GM23338 (cell line): ENCODE measurements around the gene ANKRD13B. TPM values are rescaled to one million over a fixed set of nuclear protein-coding genes. Genes with fewer than 3 reads are reported as not detected.
A peak's percentile ranks its signal among the peaks of the same experiment; 100 is the strongest.

Experiments used
- ATAC-seq: fragments of 200-7000 bp; cut with Tn5 transposase; 3 replicates; pipeline ENCODE4 v1.9.1; 2020
- DNase-seq: peaks from one replicate; pipeline ENCODE4 v3.0.0-alpha.2; 2015; ENCODE audit warnings: low spot score
- H2AFZ ChIP-seq: fragments of 200-600 bp; sonication (generic); 2 replicates; pipeline ENCODE4 v1.8.0; 2016; ENCODE audit warnings: antibody characterized with exemption, mild to moderate bottlenecking, moderate library complexity
- H3F3A ChIP-seq: fragments of 200-600 bp; sonication (generic); replicated peaks from 2 replicates; pipeline ENCODE4 v1.8.0; 2017; ENCODE audit warnings: antibody characterized with exemption, mixed run types, low read depth
- H3K27ac ChIP-seq: fragments of 200-600 bp; sonication (generic); 2 replicates; pipeline ENCODE4 v1.6.1; 2016; ENCODE audit warnings: low read depth
- H3K27me3 ChIP-seq: fragments of 200-600 bp; sonication (generic); 2 replicates; pipeline ENCODE4 v1.8.0; 2016; ENCODE audit warnings: mild to moderate bottlenecking, mixed run types, moderate library complexity; ENCODE audit not compliant: insufficient read depth
- H3K36me3 ChIP-seq: fragments of 200-600 bp; sonication (generic); 2 replicates; pipeline ENCODE4 v1.8.0; 2016; ENCODE audit warnings: mild to moderate bottlenecking; ENCODE audit not compliant: insufficient read depth
- H3K4me1 ChIP-seq: fragments of 200-600 bp; sonication (generic); 2 replicates; pipeline ENCODE4 v1.8.0; 2016; ENCODE audit warnings: mild to moderate bottlenecking, moderate library complexity; ENCODE audit not compliant: insufficient read depth
- H3K4me2 ChIP-seq: fragments of 200-600 bp; sonication (generic); 2 replicates; pipeline ENCODE4 v1.7.1; 2017; ENCODE audit warnings: mixed run types
- H3K4me3 ChIP-seq: fragments of 200-600 bp; sonication (generic); 2 replicates; pipeline ENCODE4 v1.6.1; 2016; ENCODE audit warnings: mixed run types
- H3K79me2 ChIP-seq: fragments of 200-600 bp; sonication (generic); replicated peaks from 2 replicates; pipeline ENCODE4 v1.8.0; 2017; ENCODE audit warnings: mild to moderate bottlenecking; ENCODE audit not compliant: insufficient read depth
- H3K9me2 ChIP-seq: fragments of 200-600 bp; sonication (generic); 2 replicates; pipeline ENCODE4 v1.8.0; 2017; ENCODE audit not compliant: insufficient read depth
- H4K20me1 ChIP-seq: fragments of 200-600 bp; sonication (generic); replicated peaks from 2 replicates; pipeline ENCODE4 v1.8.0; 2017; ENCODE audit warnings: mild to moderate bottlenecking; ENCODE audit not compliant: insufficient read depth
- H3K27ac Mint-ChIP-seq: 2 replicates; pipeline ENCODE4 v1.8.0; 2020; ENCODE audit warnings: inconsistent platforms, mild to moderate bottlenecking, moderate library complexity, mixed read lengths
- H3K27me3 Mint-ChIP-seq: 3 replicates; pipeline ENCODE4 v1.8.0; 2022; ENCODE audit warnings: low read depth, mild to moderate bottlenecking, moderate library complexity, mixed read lengths, inconsistent platforms; ENCODE audit not compliant: insufficient read depth, poor library complexity
- H3K36me3 Mint-ChIP-seq: 3 replicates; pipeline ENCODE4 v1.8.0; 2021; ENCODE audit warnings: low read depth, mild to moderate bottlenecking, inconsistent platforms, moderate library complexity, mixed read lengths
- H3K4me1 Mint-ChIP-seq: 3 replicates; pipeline ENCODE4 v1.8.0; 2020; ENCODE audit warnings: mild to moderate bottlenecking, inconsistent platforms, mixed read lengths
- H3K4me3 Mint-ChIP-seq: 3 replicates; pipeline ENCODE4 v1.8.0; 2021; ENCODE audit warnings: moderate library complexity, mild to moderate bottlenecking, inconsistent platforms, mixed read lengths
- H3K9me3 Mint-ChIP-seq: 3 replicates; pipeline ENCODE4 v1.8.0; 2020; ENCODE audit warnings: moderate library complexity, mild to moderate bottlenecking, inconsistent platforms, mixed read lengths
- CREB1 ChIP-seq: fragments of 250-450 bp; sonication (Bioruptor Pico); IDR thresholded peaks from 2 replicates; pipeline ENCODE4 v1.5.0; 2020; ENCODE audit warnings: low read depth, mild to moderate bottlenecking, moderate library complexity
- EZH2 ChIP-seq: fragments of 200-600 bp; sonication (generic); IDR thresholded peaks from one replicate; pipeline ENCODE4 v1.8.0; 2017; ENCODE audit warnings: antibody characterized with exemption, mild to moderate bottlenecking, low read depth; ENCODE audit not compliant: unreplicated experiment
- EZH2phosphoT487 ChIP-seq: fragments of 200-600 bp; sonication (generic); IDR thresholded peaks from one replicate; pipeline ENCODE4 v1.8.1; 2018; ENCODE audit warnings: antibody characterized with exemption; ENCODE audit not compliant: unreplicated experiment
- NANOG ChIP-seq: IDR thresholded peaks from 2 replicates; pipeline ENCODE4 v1.6.1; 2016; ENCODE audit warnings: antibody characterized with exemption, borderline replicate concordance
- POLR2AphosphoS5 ChIP-seq: IDR thresholded peaks from 2 replicates; pipeline ENCODE4 v1.6.1; 2016; ENCODE audit warnings: antibody characterized with exemption, low read depth
- REST ChIP-seq: IDR thresholded peaks from one replicate; pipeline ENCODE4 v1.6.1; 2018; ENCODE audit warnings: antibody characterized with exemption; ENCODE audit not compliant: unreplicated experiment
- STAT1 ChIP-seq: IDR thresholded peaks from one replicate; pipeline ENCODE4 v1.6.1; 2016; ENCODE audit warnings: antibody characterized with exemption; ENCODE audit not compliant: unreplicated experiment
- ZNF114 ChIP-seq: fragments of 250-450 bp; sonication (Bioruptor Pico); IDR thresholded peaks from 2 replicates; pipeline ENCODE4 v1.5.0; 2020; ENCODE audit warnings: mild to moderate bottlenecking, moderate library complexity
- polyA plus RNA-seq: library from polyadenylated mRNA; unstranded; fragments of >200 nt; fragmentation: Nextera tagmentation; extraction: Ambion mirVana; gene quantifications from 2 replicates; pipeline ENCODE4 v1.2.1, GENCODE V29; 2016
- total RNA-seq: library from RNA; depleted of rRNA; stranded (reverse); fragments of >200 nt; shearing (Covaris generic); gene quantifications from 2 replicates; pipeline ENCODE4 v1.2.3, GENCODE V29; 2014
- TF ChIP-seq, protein P1 (sequence below), 2 experiments: fragments of 200-600 bp in 1 of 2; sonication (generic) in 1 of 2; conservative IDR thresholded peaks; 2 replicates each; pipeline versions ENCODE4 v1.5.1 to v1.6.1; 2016 to 2017; ENCODE audit warnings: antibody characterized with exemption in 2 of 2, low read depth in 2 of 2, mild to moderate bottlenecking in 2 of 2, moderate library complexity in 1 of 2
- TF ChIP-seq, protein P2 (sequence below): IDR thresholded peaks from 2 replicates; pipeline ENCODE4 v1.6.1; 2016; ENCODE audit warnings: antibody characterized with exemption

ANKRD13B gene
- total and polyA plus RNA-seq, 2 experiments from 2014 or later, result 8.2 to 57.4 TPM

DNA sequence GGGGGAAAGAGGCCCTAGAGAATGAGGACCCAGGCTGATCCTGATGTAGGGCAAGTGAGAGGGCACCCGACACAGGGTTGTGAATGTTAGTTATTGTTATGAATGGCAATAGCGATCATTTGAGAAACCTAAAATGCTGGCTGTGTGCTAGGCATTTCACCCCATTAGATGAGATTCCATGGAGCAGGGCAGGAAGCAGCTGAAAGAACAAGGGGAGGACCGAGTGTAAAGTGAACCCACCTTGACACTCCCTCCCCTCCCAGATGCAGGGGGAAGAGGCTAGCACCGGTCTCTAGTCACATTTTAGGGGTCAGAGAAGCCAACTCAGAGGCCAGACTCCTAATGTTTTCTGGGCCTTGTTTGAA lies 30.3 kb downstream of the ANKRD13B start:
- peaks cover 22% of the 10 kb centered on the region for H3K4me1 ChIP-seq
- TF ChIP-seq REST, result no peak
- TF ChIP-seq ZNF114 (CRISPR knock-in tag), result no peak
- no peak for TF ChIP-seq POLR2AphosphoS5
- no peak for TF ChIP-seq STAT1
- TF ChIP-seq EZH2phosphoT487, result no peak
- no peak for TF ChIP-seq CREB1 (CRISPR knock-in tag)
- TF ChIP-seq NANOG, result no peak
- TF ChIP-seq, protein P1, sequence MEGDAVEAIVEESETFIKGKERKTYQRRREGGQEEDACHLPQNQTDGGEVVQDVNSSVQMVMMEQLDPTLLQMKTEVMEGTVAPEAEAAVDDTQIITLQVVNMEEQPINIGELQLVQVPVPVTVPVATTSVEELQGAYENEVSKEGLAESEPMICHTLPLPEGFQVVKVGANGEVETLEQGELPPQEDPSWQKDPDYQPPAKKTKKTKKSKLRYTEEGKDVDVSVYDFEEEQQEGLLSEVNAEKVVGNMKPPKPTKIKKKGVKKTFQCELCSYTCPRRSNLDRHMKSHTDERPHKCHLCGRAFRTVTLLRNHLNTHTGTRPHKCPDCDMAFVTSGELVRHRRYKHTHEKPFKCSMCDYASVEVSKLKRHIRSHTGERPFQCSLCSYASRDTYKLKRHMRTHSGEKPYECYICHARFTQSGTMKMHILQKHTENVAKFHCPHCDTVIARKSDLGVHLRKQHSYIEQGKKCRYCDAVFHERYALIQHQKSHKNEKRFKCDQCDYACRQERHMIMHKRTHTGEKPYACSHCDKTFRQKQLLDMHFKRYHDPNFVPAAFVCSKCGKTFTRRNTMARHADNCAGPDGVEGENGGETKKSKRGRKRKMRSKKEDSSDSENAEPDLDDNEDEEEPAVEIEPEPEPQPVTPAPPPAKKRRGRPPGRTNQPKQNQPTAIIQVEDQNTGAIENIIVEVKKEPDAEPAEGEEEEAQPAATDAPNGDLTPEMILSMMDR (conservative IDR thresholded peaks at IDR 0.05; ENCODE audit: low read depth in 2 of 2), result no peak
- TF ChIP-seq, protein P2, sequence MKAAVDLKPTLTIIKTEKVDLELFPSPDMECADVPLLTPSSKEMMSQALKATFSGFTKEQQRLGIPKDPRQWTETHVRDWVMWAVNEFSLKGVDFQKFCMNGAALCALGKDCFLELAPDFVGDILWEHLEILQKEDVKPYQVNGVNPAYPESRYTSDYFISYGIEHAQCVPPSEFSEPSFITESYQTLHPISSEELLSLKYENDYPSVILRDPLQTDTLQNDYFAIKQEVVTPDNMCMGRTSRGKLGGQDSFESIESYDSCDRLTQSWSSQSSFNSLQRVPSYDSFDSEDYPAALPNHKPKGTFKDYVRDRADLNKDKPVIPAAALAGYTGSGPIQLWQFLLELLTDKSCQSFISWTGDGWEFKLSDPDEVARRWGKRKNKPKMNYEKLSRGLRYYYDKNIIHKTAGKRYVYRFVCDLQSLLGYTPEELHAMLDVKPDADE, result no peak
- TF ChIP-seq EZH2, result no peak
- peak overlapping the region; percentile 78 for H3K27ac ChIP-seq
- no peaks in the 10 kb centered on the region; the same call in 1 of the 2 replicates for H3F3A ChIP-seq
- 0 out of 2 replicates have a peak, but pooled peaks cover 4% of the 10 kb centered on the region for H3K9me2 ChIP-seq
- H2AFZ ChIP-seq, result peak overlapping the region; percentile 60
- H3K4me3 ChIP-seq, result peak overlapping the region; percentile 89
- peaks cover 53% of the 10 kb centered on the region for H3K27me3 ChIP-seq
- Mint-ChIP-seq H3K36me3 (no peaks in the 10 kb centered on the region; the same call in 2 of the 3 replicates), H3K9me3 (no peaks in the 10 kb centered on the region; the same call in 2 of the 3 replicates), H3K27ac (peak overlapping the region; percentile 59; the same call in 1 of the 2 replicates), H3K4me3 (peak overlapping the region; percentile 72), H3K27me3 (peaks cover 35% of the 10 kb centered on the region), H3K4me1 (peaks cover 32% of the 10 kb centered on the region)
- H3K36me3 ChIP-seq, result no peaks in the 10 kb centered on the region
- peak; percentile 52 for DNase-seq
- no peaks in the 10 kb centered on the region for H3K79me2 ChIP-seq
- no peaks in the 10 kb centered on the region; the same call in 1 of the 2 replicates for H4K20me1 ChIP-seq
- ATAC-seq, result peak; percentile 3; the same call in 2 of the 3 replicates
- H3K4me2 ChIP-seq, result peak overlapping the region; percentile 93
